Mucosa of gallbladder (tissue), 1 donor: Measurements from ENCODE around the gene SERPINC1. TPM values are rescaled to one million over a fixed set of nuclear protein-coding genes. Genes with fewer than 3 reads are reported as not detected.
"Not testable (repeated sequence)": the region's sequence is repeated elsewhere in the genome, so short reads cannot be mapped to it uniquely, and the experiment has no call there.

Source experiments
- DNase-seq: peaks from one replicate; pipeline ENCODE4 v3.0.0-alpha.2; 2020; ENCODE audit warnings: low spot score
- total RNA-seq: library from RNA; stranded (reverse); gene quantifications from one replicate; pipeline ENCODE4 v1.2.1, GENCODE V29; 2021
- donor health status: DM: no; HTN: no; CAD: no.

Gene SERPINC1
- total RNA-seq, 1 donor from 2014 or later, result 1.2 TPM

DNA sequence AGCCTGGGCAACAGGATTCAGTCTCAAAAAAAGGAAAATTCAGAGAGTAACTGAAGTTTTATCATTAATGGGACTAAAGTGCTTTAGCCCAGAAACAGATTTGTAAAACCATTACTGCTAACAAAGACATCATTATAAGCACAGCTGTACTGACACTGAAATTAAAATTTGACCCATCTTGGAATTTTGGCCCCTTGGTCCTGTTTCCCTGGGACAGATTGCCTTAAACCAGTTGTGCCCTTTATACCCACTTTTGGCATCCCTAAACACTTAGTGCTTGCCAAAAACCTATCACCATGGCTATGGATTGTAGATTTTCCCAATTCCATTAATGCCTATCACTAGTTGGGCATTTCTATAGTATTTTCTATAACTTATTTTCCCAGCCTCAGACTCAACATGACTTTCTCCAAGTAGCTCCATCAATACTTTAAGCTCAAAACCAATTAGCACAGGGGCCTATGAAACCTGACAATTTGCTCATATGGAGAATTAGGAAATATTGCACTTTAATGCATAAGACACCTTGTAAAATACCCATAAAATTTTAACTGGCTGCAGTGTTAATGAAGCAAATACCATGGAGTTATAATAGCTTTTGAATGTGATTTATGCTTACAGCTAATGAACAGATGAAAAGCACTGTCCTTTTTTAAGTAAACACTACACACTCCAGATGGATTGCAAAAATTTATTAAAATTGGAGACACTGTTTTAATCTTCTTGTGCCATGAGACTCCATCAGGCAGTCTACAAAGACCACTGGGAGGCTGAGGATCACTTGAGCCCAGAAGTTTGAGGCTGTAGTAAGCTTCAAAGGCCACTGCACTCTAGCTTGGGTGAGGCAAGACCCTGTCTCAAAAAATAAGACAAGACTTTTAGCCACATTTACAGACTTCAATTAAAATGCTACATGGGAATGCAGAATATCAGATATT is 53.6 kb downstream of the SERPINC1 start:
- no peak for DNase-seq

DNA sequence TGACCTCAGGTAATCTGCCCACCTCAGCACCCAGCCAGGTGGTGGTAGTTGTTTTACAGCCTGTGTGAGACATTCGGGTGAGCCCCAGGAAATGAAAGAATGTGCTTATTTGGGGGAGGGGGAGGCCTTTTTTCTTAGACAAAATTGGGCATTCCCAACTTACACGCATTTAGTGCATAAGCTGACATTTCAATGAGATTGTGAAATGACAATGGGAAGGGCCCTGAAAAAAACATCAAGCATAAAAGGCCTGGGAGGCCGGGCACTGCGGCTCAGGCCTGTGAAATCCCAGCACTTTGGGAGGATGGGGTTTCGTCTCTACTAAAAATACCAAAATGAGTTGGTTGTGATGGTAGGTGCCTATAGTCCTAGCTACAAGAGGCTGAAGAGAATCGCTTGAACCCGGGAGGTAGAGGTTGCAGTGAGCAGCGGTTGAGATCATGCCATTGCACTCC is 54.3 kb downstream of the SERPINC1 start:
- no peak for DNase-seq

DNA sequence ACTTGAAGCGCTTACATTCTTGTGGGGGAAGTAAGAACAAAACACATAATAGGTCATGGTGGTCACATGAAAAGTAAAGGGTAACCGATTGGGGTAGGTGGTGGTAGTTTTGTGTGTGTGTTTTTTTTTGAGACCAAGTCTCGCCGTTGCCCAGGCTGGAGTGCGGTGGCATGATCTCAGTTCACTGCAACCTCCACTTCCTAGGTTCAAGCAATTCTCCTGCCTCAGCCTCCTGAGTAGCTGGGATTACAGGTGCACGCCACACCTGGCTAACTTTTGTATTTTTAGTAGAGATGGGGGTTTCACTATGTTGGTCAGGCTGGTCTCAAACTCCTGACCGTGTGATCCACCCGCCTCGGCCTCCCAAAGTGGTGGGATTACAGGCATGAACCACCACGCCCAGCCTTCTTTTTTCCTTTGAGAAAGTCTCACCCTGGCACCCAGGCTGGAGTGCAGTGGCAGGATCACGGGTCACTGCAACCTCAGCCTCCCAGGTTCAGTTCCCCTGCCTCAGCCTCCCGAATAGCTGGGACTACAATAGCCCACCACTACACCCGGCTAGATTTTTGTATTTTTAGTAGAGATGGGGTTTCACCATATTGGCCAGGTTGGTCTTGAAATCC is 54.9 kb downstream of the SERPINC1 start:
- DNase-seq, result not testable (repeated sequence)

DNA sequence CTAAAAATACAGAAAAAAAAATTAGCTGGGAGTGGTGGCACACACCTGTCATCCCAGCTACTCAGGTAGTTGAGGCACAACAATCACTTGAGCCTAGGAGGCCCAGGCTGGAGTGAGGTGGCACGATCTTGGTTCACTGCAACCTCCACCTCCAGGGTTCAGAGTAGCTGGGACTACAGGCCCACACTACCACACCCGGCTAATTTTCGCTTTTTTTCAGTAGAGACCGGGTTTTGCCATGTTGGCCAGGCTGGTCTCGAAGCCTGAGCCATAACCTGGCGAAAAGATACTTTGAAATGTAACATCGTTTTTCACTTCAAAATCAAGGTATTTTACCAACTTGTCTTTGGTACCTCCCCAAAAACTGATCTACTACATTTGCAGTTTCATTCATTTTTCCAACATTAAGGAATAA is 55.4 kb downstream of the SERPINC1 start:
- no peak for DNase-seq

DNA sequence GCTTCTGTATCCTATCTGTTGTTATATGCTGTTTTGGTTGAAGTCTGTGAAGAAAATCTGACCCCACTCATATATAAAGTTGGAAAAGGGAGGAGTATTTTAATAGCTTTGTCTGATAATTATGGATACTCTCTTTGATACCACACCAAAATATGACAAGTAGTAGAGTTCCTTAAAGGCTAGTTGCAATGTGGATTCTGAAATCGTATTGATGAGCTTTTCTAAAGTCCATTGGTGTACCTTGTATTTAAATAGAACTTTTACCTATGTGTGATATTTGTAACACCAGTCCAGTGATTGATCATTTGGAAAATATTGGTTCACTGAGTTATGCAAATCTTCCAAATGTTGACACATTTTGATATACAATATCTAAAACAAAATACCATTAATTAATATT is 57.1 kb downstream of the SERPINC1 start:
- no peak for DNase-seq

DNA sequence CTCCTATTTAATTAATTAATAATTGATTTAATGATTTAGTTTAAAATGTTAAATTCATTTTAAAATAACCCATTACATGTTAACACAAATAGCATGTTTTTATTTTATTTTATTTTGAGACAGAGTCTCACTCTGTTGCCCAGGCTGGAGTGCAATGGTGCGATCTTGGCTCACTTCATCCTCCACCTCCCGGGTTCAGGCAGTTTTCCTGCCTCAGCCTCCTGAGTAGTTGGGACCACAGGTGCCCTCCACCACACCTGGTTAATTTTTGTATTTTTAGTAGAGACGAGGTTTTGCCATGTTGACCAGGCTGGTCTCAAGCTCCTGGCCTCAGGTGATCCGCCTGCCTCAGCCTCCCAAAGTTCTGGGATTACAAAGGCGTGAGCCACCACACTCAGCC is 57.6 kb downstream of the SERPINC1 start:
- DNase-seq, result not testable (repeated sequence)

DNA sequence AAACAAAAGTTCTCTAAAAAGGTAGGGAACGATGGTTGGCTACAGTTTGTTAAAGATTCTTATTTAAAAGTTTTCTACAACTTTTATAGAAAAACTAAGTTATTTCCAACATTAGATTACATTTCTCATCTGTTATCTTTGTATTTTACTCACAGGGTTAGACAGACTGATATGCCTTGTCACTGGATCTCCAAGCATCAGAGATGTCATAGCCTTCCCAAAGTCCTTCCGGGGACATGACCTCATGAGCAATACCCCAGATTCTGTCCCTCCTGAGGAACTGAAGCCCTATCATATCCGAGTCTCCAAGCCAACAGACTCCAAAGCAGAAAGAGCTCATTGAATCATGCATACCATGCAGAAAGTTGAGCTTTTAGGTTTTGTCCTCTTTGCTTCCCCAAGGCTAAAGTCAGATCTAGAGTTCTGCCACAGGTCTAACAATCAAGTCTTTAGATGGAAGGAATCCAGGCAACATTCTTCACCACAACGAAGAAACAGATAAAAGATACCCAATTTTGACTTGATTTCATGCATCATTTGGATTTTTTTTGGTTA is 59.7 kb downstream of the SERPINC1 start:
- DNase-seq, result no peak

DNA sequence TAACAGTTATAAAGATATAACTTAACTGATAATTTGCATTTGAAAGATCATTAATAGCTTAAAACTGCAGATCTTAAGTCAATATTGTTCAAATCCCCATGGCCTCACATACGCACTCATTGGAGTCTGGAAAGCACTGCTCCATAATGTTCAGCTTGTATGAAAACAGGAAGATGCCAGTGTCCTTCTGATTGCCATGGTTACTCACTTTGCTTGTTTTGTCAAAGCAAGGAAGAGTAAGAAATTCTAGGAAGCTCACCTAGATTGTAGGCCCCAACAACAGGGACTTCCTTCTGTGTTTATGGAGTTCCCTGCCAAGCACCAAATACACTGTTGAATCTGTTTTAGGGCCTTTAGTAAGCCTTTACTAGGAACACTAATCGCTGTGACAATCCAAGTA is 60.2 kb downstream of the SERPINC1 start:
- no peak for DNase-seq

DNA sequence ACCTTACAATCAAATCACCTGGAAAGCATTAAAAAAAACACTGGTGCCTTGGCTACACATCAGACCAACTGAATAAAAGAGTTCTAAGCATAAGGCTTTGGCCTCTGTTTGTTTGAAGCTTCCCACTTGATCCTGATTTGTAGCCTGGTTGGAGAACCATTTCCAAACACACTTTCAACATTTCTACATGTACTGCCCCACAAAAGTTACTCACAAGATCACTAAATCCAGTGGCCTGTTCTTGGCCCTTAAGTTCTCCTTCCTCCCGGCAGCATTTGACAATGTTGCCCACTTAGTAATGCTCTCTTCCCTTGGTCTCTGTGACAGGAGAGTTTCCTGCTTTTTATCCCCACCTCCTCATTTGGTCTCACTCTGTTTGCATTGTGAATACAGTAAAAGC is 61.1 kb downstream of the SERPINC1 start:
- DNase-seq, result no peak

Other genes with a start within 250 kb of the SERPINC1 start
- 0.69 TPM for gene ANKRD45, start 247.5 kb downstream of the SERPINC1 start, total RNA-seq
- gene KLHL20, start 202.3 kb downstream of the SERPINC1 start, total RNA-seq, result 19.6 TPM
- gene DARS2, start 92.7 kb downstream of the SERPINC1 start, total RNA-seq, result 16.9 TPM
- 5.5 TPM for gene CENPL, start 92.4 kb downstream of the SERPINC1 start, total RNA-seq
- 234 TPM for gene GAS5, start 49.3 kb downstream of the SERPINC1 start, total RNA-seq
- 13.0 TPM for gene ZBTB37, start 48.9 kb downstream of the SERPINC1 start, total RNA-seq
- gene RC3H1, start 105.0 kb upstream of the SERPINC1 start, total RNA-seq, result 35.0 TPM
- 87.4 TPM for gene RABGAP1L, start 242.2 kb upstream of the SERPINC1 start, total RNA-seq